ENCODE measurements around the gene CDK18.

- TF ChIP-seq CEBPZ (IDR thresholded peaks at IDR 0.05; ENCODE audit: low read depth, low read length), result no peak
- TF ChIP-seq NR2F1 (conservative IDR thresholded peaks at IDR 0.05), result no peak
- no peak for TF ChIP-seq CTCF (IDR thresholded peaks at IDR 0.05 in 2 of 3, conservative IDR thresholded peaks at IDR 0.05 in 1 of 3; ENCODE audit: control insufficient read depth in 2 of 3, extremely low read depth in 1 of 3, insufficient read depth in 1 of 3, low read depth in 3 of 3, low read length in 3 of 3)
- TF ChIP-seq JUNB (IDR thresholded peaks at IDR 0.05), result no peak
- no peak for TF ChIP-seq EP300 (IDR thresholded peaks at IDR 0.05; ENCODE audit: borderline replicate concordance in 1 of 2, control insufficient read depth in 1 of 2, low read depth in 2 of 2, low read length in 2 of 2)
- no peak for TF ChIP-seq SIN3A (IDR thresholded peaks at IDR 0.05; ENCODE audit: low read depth, low read length)
- no peak for TF ChIP-seq POLR2A (IDR thresholded peaks at IDR 0.05; ENCODE audit: low read depth, low read length)
Observed at GRCh38 chr1:205458777-205459566, 45.5 kb upstream of the CDK18 start.

All from GM12878 (cell line).